HFF-Myc (cell line): ENCODE data around the gene HPD.
"Not testable (repeated sequence)": the region's sequence is repeated elsewhere in the genome, so short reads cannot be mapped to it uniquely, and the experiment has no call there.

Experiments used
- DNase-seq: peaks from one replicate; pipeline ENCODE4 v3.0.0-alpha.2; 2011; ENCODE audit warnings: low read depth; ENCODE audit errors: extremely low read depth
- H3K4me3 ChIP-seq: replicated peaks from 2 replicates; pipeline ENCODE4 v1.5.1; 2011; ENCODE audit warnings: low read depth, mild to moderate bottlenecking, control low read depth, low read length
- TF ChIP-seq, protein P1 (sequence below): IDR thresholded peaks from 2 replicates; pipeline ENCODE4 v1.5.1; 2012; ENCODE audit warnings: mild to moderate bottlenecking, low read depth, low read length, control low read depth; ENCODE audit errors: missing control alignments

HPD gene

DNA sequence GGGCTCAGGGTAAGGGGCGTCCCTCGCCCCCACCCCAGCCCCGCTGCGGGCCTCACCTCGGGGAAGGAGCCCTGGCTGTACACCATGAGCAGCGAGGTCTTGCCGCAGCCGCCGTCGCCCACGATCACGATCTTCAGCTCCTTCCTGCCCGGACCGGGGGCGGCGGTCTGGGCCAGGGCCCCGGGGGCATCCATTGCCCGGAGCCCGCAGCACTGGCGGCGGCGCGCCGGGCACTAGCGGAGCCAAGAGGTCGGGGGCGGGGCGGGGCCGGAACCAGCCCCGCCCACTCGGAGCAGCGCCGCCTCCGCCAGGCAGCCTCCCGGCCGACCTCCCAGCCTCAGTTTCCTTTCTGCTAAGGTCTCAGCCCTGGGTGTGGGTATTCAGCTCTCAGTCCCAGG is 65.2 kb downstream of the HPD start, which contains the start of gene RHOF:
TSS of gene RHOF (minus strand) at position 249 of the 398 bp plus-strand sequence. CDS start at position 194, 55 bp downstream.
- TF ChIP-seq, protein P1, sequence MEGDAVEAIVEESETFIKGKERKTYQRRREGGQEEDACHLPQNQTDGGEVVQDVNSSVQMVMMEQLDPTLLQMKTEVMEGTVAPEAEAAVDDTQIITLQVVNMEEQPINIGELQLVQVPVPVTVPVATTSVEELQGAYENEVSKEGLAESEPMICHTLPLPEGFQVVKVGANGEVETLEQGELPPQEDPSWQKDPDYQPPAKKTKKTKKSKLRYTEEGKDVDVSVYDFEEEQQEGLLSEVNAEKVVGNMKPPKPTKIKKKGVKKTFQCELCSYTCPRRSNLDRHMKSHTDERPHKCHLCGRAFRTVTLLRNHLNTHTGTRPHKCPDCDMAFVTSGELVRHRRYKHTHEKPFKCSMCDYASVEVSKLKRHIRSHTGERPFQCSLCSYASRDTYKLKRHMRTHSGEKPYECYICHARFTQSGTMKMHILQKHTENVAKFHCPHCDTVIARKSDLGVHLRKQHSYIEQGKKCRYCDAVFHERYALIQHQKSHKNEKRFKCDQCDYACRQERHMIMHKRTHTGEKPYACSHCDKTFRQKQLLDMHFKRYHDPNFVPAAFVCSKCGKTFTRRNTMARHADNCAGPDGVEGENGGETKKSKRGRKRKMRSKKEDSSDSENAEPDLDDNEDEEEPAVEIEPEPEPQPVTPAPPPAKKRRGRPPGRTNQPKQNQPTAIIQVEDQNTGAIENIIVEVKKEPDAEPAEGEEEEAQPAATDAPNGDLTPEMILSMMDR, result no peak
- DNase-seq, result no peak
- H3K4me3 ChIP-seq, result peak within 1 kb of the TSS; percentile 45

DNA sequence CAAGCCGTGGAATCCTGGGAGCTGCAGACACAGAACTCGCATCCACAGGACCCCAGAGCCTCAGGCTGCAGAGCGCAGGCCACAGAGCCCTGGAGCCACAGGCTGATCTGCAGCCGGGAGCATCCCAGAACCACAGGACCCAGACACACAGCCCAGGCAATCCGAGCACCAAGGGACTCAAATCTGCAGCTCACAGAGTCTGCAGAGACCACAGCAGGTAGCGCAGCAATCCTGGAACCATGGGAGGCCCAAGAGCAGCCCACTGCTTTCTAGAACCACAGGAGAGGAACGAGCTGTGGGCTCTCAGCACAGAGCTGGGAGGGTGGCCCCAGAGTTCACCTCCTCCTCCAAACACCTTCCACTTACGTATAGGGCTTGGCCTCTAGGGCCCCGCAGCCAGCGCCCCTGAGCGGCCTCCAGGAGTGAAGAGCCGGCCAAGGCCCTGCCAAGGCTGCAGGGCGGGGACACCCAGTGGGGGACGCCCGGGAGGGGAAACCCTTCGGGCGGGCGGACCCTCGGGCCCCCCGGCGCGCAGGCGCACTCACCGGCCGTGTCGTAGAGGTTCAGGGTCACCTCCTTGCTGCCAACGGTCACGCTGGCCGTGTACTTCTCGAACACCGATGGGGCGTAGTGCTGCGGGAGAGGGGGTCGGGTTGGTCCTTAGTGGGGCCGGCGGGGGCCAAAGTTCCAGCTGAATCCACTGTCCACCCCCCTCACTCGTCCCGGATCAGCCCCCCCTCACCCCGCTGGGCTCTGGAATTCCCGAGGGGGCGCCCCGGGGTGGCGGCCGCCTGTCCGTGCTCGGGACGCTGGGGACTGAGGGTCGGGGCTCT is 65.8 kb downstream of the HPD start:
- DNase-seq, result no peak
- TF ChIP-seq, protein P1, result no peak
- peak overlapping the region; percentile 45 for H3K4me3 ChIP-seq

DNA sequence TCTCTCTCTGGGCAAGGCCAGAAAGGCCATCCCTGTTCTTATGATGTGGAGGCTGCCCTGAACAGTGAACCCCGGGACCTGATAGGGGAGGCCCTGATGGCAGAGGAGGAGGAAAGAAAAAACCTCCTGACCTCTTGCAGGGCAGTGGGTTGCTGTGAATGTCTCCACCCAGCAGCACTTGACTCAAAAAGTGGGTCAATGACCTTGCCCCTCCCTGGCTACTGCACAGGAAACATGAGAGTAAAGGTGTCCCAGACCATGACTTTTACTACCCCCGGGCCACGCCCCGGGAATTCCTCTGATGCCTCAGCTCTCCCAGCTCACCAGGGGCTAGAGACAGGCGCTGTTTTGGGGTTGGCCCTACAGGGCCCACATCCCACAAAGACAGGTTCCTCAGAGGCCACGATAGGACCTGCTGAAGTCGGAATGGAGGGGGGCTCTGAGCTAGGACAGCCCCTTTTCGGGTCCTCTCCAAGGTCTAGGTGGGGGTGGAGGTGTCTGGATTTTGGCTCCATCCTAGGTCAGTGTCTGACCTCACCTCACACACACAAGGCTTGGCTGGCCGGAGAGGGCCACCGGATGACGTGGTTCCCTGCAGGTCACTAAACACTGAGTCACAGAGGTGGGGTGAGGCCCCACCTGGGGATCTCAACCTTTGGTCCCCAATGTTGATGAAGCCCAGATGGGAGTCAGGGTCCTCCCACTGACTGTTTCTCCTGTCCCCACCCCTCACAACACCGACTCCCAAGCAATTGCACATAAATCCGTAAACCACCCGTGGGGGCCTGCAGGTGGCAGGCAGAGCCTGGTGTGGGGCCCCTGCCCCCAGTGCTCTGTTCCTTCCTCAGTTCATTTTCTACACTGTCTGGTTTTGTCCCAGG is 66.7 kb downstream of the HPD start:
- no peak for DNase-seq
- H3K4me3 ChIP-seq, result no peak overlapping the region
- TF ChIP-seq, protein P1, result no peak

DNA sequence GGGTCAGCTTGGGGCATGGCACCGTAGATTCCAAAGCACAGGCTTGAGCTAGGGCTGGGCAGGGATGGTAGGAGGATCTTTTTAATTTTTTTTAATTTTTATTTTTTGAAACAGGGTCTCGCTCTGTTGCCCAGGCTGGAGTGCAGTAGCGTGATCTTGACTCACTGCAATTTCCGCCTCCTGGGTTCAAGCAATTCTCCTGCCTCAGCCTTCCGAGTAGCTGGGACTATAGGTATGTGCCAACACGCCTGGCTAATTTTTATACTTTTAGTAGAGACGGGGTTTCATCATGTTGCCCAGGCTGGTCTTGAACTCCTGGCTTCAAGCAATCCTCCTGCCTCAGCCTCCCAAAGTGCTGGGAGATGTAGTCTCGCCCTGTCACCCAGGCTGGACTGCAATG is 67.9 kb downstream of the HPD start:
- not testable (repeated sequence) for H3K4me3 ChIP-seq, DNase-seq

DNA sequence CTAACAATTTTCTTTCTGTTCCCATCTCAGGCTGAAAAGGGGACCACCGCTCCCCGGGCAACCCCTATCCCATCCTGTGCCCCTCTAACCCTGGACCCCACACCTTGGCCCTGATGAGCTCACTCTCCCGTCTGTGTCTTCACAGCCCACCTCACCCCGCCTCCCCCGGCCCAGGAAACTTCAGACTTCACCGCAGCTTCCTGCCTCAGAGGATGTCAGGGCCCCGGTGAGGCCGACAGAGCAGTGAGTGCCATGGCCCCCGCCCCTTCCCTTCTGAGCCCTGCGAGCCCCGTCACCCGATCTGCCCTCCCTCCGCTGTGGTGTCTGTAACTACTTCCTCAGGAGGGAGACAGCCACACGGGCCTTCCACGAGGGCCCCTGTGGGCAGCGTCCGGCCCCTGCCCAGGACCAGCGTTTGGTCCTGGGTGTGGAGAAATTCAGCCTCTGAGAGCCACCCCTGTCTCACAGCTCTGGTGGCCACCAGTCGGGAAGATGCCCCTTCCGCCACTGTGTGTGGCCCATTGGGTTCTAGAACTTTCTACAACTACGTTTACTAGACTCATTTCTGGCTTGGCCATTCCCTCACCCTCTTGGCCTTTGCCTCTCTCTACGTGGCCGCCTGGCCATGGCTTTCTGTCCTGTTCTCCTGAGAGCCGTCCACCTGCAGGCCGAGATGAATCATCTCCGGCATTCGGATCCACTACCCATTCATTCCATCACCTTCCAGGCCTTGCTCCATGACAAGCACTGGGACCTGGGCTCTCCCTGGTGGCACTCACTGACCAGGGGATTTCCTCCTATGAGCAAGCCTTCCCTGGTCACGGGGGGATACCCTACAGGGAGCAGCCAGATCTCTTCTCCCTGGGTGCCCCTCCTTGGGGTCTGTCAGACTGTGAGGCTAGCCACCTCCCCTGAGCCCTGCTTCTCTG is 68.6 kb downstream of the HPD start:
- H3K4me3 ChIP-seq, result no peak overlapping the region
- DNase-seq, result no peak
- TF ChIP-seq, protein P1, result no peak
